Common myeloid progenitor, CD34-positive (primary cell): ENCODE measurements around the gene ZNF148.
A peak's percentile ranks its signal among the peaks of the same experiment; 100 is the strongest.

Experiments
- CTCF ChIA-PET: fragments of 350-600 bp; sonication (Branson Sonifier 250); formaldehyde crosslinking; loops from one replicate; lab custom pipeline; 2021; ENCODE audit warnings: antibody characterized with exemption; lab: Charles Lee
- POLR2A ChIA-PET: fragments of 350-600 bp; sonication (Branson Sonifier 250); formaldehyde crosslinking; loops from one replicate; lab custom pipeline; 2021; ENCODE audit warnings: antibody characterized with exemption; lab: Charles Lee
- DNase-seq, 3 donors: peaks; one replicate each; pipeline versions ENCODE4 v3.0.0 to v3.0.0-alpha.2; 2013
- H3K27ac ChIP-seq, 2 experiments: 1 replicate in 1 of 2; 2 replicates in 1 of 2; pipeline ENCODE4 v1.7.0; 2013; ENCODE audit warnings: inconsistent platforms in 2 of 2, low read length in 2 of 2, mild to moderate bottlenecking in 2 of 2, low read depth in 1 of 2, moderate library complexity in 1 of 2; ENCODE audit not compliant: severe bottlenecking in 2 of 2, insufficient read depth in 1 of 2, poor library complexity in 1 of 2
- H3K27me3 ChIP-seq, 5 experiments: replicated peaks in 2 of 5; 1 replicate in 3 of 5; 2 replicates in 2 of 5; pipeline versions ENCODE4 v1.6.1 to v1.7.0; 2013; ENCODE audit warnings: low read length in 4 of 5, mild to moderate bottlenecking in 2 of 5, moderate library complexity in 2 of 5, inconsistent platforms in 1 of 5; ENCODE audit not compliant: insufficient read depth in 5 of 5, control insufficient read depth in 4 of 5
- H3K36me3 ChIP-seq, 4 experiments: 1 replicate in 2 of 4; 2 replicates in 2 of 4; pipeline versions ENCODE4 v1.6.1 to v1.7.0; 2013; ENCODE audit warnings: low read length in 3 of 4, control low read depth in 1 of 4, mild to moderate bottlenecking in 1 of 4; ENCODE audit not compliant: control insufficient read depth in 4 of 4, insufficient read depth in 4 of 4
- H3K4me1 ChIP-seq, 4 experiments: 1 replicate in 3 of 4; 2 replicates in 1 of 4; pipeline versions ENCODE4 v1.6.1 to v1.7.1; 2013; ENCODE audit warnings: low read length in 3 of 4, mild to moderate bottlenecking in 3 of 4, control low read depth in 1 of 4, inconsistent platforms in 1 of 4, moderate library complexity in 1 of 4; ENCODE audit not compliant: control insufficient read depth in 4 of 4, insufficient read depth in 4 of 4; ENCODE audit errors: control extremely low read depth in 1 of 4
- H3K4me3 ChIP-seq, 7 experiments: 1 replicate in 4 of 7; 2 replicates in 3 of 7; pipeline versions ENCODE4 v1.5.1 to v1.7.0; 2013; ENCODE audit warnings: mild to moderate bottlenecking in 7 of 7, low read length in 6 of 7, moderate library complexity in 6 of 7, inconsistent platforms in 2 of 7, low read depth in 2 of 7, control low read depth in 1 of 7; ENCODE audit not compliant: insufficient read depth in 4 of 7, control insufficient read depth in 1 of 7; ENCODE audit errors: extremely low read depth in 1 of 7
- H3K9me3 ChIP-seq, 5 experiments: 1 replicate in 4 of 5; 2 replicates in 1 of 5; pipeline versions ENCODE4 v1.6.1 to v1.7.1; 2013; ENCODE audit warnings: low read length in 4 of 5, mild to moderate bottlenecking in 2 of 5, inconsistent platforms in 1 of 5, low read depth in 1 of 5, moderate library complexity in 1 of 5; ENCODE audit not compliant: control insufficient read depth in 4 of 5, insufficient read depth in 2 of 5; ENCODE audit errors: control extremely low read depth in 1 of 5
- WGBS: methylation state at CpG from one replicate; pipeline ENCODE4 v1.1.5; 2013; ENCODE audit not compliant: insufficient coverage; 5-methylcytosine and 5-hydroxymethylcytosine counted together

The ZNF148 gene

DNA sequence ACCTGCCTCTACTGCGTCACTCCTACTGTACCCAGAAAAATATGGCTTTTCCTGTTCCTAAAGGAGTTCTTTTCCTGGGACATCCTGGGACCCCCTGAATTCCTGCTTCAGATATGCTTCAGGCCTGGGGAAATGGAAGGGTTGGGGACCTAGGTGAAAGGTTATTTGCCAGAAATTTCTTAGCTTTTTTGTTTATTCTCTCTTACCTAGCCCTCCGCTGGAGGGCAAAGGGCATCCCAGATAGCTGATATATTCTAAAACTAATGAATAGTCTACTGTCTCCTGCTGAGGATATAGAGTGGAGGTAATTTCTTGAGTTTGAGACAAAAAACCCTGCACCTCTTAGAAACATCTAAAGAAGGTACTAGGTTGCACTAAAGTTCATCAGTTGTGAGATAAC is 3.6 kb upstream of the ZNF148 start:
- CTCF ChIA-PET = no interaction called here
- POLR2A ChIA-PET = no interaction called here

DNA sequence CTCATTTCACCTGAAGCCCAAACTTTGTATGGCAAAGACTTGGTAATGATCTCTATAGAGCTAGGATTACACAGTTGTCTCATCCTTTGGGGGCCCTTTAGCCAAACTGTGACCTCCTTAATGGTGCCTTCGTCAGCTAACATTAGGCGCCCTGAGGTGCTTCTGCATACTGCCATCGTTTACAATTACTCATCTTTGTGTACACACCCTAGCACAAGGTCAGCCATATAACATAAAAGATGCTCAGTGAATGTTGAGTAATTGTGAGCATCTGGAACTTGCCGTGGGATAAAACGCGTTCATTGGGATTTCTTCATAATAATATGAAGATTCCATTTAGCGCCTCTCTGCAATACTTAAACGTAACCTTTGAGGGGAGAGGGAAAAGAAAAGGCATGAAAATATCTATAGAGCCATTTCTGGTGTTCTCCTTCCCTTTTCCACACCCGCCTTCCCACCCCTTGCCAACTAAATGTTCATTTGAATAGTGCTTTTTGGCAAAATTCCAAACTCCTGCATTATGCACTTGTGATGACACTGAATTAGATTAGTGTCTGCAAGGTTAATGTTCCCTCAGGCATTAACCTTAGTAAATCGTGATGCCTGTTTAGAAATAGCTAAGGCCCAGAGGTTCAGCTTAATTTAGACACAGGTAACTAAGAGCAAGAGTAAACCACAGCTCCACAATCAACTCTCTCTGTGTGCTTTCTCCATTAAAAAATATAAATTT is 990 bp upstream of the ZNF148 start:
- ChIA-PET POLR2A (interaction anchor here (1.3 kb wide), 1 partner anchor 60 kb away, joined by 5 read pairs; no protein-coding TSS in a partner anchor), CTCF (interaction anchor here (1.5 to 1.8 kb wide), 2 partner anchors 10 to 19 kb away, joined by 4 to 5 read pairs; no protein-coding TSS in a partner anchor)
- WGBS = 20% methylated on average over 1 of the region's 10 CpGs
- no peaks in the 10 kb centered on the region for H3K27me3 ChIP-seq
- peak overlapping the region; percentile 69 to 95 (median 90) for H3K4me3 ChIP-seq
- H3K4me1 ChIP-seq = peaks cover 4 to 23% (median 14%) of the 10 kb centered on the region in 4 experiments
- no peak for DNase-seq
- H3K36me3 ChIP-seq = peaks cover 0 to 7% (median 0%) of the 10 kb centered on the region in 4 experiments
- H3K27ac ChIP-seq = peak overlapping the region; percentile 82 to 91
- H3K9me3 ChIP-seq = no peaks in the 10 kb centered on the region

More for the DNA sequence above, 3.6 kb upstream of the ZNF148 start:
- no CpG with 5 or more reads among the region's 2 CpGs for WGBS
- Histone ChIP-seq H3K9me3 (no peaks in the 10 kb centered on the region), H3K4me3 (no peak overlapping the region), H3K27me3 (no peaks in the 10 kb centered on the region), H3K36me3 (no peaks in the 10 kb centered on the region), H3K4me1 (peaks cover 3 to 23% (median 16%) of the 10 kb centered on the region in 4 experiments), H3K27ac (no peak overlapping the region)
- no peak for DNase-seq

DNA sequence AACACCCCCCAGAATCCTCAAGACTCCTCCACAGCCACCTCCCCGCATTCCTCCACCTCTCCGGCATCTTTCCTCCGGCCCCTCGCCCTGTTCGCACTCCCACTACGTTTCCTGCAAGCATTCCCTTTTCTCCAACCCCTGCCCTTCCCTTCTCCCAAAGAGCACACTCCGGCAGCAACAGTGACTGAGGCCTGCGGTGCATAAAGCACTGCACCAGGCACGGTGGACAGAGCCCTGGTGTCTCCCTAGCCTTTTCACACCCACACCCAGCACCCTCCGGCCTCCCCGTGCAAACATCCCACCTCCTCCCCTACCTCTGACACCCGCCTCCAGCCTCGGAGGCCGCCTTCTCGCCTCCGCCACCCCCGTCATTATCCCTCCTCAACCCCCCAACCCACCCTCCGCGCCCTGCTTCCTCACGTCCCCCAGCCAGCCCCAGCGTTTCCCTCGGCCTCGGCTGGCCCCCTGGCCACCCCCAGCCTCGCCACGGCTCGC is 577 bp downstream of the ZNF148 start:
- WGBS = 0% methylated on average over 16 of the region's 26 CpGs

DNA sequence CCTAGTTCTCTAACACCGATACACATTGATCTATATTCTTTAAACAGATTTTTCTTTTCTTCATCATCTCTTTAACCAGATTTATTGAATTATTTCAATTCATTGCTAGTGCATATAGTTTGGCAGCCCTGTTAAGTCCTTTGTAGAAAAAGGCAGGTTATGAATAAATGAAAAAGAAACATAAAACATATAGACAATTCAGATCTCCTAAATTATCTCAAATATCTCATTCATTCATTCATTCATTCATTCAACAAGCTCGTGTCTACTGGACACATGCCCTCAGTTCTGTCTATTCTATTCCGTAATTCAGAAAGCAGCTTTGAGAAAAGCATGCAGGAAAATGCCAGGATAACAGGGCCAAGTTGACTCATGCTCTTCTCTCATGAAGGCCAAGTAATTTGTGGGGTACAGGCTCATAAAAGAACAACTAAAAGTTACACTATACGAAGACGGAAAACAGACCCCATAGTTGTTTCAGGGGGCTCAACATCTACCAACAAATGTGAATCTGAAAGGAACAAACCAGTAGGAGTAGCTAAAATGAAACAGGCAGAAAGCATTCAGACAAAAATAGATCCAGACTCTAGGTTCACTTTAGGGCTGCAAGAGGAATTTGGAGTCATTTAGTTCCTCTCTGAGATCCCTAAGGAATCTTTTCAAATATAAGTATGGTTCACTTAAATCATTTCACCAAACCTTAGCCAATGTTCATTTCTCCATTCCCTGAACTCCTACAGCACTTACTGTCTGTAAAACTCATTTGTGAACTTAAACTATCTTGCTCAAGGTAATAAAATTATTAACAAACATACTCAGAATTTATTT is 7.5 kb downstream of the ZNF148 start:
- peaks cover 0 to 7% (median 1%) of the 10 kb centered on the region in 4 experiments for H3K36me3 ChIP-seq
- no peaks in the 10 kb centered on the region for H3K9me3 ChIP-seq
- 97% methylated on average over 3 of the region's 5 CpGs for WGBS
- no peak for DNase-seq
- CTCF ChIA-PET = no interaction called here
- no peak overlapping the region for H3K4me3 ChIP-seq
- H3K4me1 ChIP-seq = peaks cover 0 to 4% (median 0%) of the 10 kb centered on the region in 4 experiments
- H3K27me3 ChIP-seq = no peaks in the 10 kb centered on the region
- no peak overlapping the region for H3K27ac ChIP-seq
- POLR2A ChIA-PET = no interaction called here

More for the DNA sequence above, 577 bp downstream of the ZNF148 start:
- Histone ChIP-seq H3K27me3 (no peaks in the 10 kb centered on the region), H3K4me3 (peak overlapping the region; percentile 76 to 95 (median 90)), H3K9me3 (no peaks in the 10 kb centered on the region), H3K36me3 (peaks cover 0 to 7% (median 0%) of the 10 kb centered on the region in 4 experiments), H3K27ac (peak overlapping the region; percentile 82 to 91), H3K4me1 (peaks cover 4 to 23% (median 14%) of the 10 kb centered on the region in 4 experiments)
- DNase-seq = peak; percentile 45 to 79 (median 72)
- CTCF ChIA-PET = interaction anchor here (1.5 kb wide), 1 partner anchor 8 kb away, joined by 4 read pairs; no protein-coding TSS in a partner anchor
- POLR2A ChIA-PET = interaction anchor here (0.6 to 1.3 kb wide), 2 partner anchors 58 to 88 kb away, joined by 3 to 5 read pairs; no protein-coding TSS in a partner anchor

DNA sequence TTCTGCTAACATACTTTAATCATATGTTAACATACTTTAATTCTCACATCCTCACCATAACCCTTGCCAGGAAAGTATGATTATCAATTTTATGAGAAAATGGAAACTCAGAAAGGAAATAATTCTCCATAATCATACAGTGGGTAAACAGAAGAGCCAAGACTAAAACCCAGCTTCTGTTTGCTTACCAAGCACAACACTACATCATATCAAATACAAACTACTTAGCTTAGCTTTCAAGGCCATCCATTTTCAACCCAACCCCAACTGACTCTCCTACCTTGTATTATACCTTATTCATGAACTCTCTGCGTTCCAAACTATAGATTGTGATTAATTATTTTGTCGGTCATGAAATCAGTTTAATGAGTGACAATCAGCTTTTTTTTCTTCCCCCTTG is 9.0 kb downstream of the ZNF148 start:
- WGBS = no CpG with 5 or more reads among the region's 2 CpGs

DNA sequence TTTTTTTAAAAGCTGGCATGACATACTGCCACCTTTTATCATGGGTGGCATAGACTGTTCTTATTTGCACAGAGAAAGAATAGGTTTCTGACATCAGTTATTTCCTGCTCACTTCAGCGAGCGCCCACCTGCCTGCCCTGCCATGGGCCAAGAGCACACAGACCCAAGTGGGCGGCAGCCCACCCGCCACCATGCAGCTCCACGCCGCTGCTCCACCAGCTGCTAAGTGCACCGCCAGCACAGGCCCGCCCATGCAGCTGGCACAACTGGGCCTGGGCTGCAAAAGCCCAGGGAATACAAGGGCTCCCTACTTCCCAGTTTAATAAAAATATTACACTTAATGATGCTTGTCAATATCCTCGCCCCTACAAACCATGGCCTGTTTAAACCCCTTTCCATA is 15.4 kb downstream of the ZNF148 start:
- H3K4me1 ChIP-seq = peaks cover 2 to 16% (median 11%) of the 10 kb centered on the region in 4 experiments
- CTCF ChIA-PET = interaction anchor here (0.6 to 1.3 kb wide), 4 partner anchors 12 to 33 kb away, joined by 3 read pairs; no protein-coding TSS in a partner anchor
- no peak for DNase-seq

More for the DNA sequence above, 9.0 kb downstream of the ZNF148 start:
- peaks cover 0 to 3% (median 0%) of the 10 kb centered on the region in 4 experiments for H3K36me3 ChIP-seq
- no peak overlapping the region for H3K4me3 ChIP-seq
- H3K27me3 ChIP-seq = no peaks in the 10 kb centered on the region
- POLR2A ChIA-PET = no interaction called here
- no peak overlapping the region for H3K27ac ChIP-seq
- peaks cover 0 to 4% (median 0%) of the 10 kb centered on the region in 4 experiments for H3K4me1 ChIP-seq
- no peaks in the 10 kb centered on the region for H3K9me3 ChIP-seq
- CTCF ChIA-PET = interaction anchor here (1.0 to 1.4 kb wide), 3 partner anchors 9 to 17 kb away, joined by 3 to 4 read pairs (median 4); partner anchors contain the start of gene ZNF148
- no peak for DNase-seq

More for the DNA sequence above, 15.4 kb downstream of the ZNF148 start:
- Histone ChIP-seq H3K36me3 (no peaks in the 10 kb centered on the region), H3K27me3 (no peaks in the 10 kb centered on the region), H3K27ac (no peak overlapping the region), H3K4me3 (no peak overlapping the region), H3K9me3 (no peaks in the 10 kb centered on the region)
- POLR2A ChIA-PET = interaction anchor here (0.6 kb wide), 1 partner anchor 64 kb away, joined by 3 read pairs; no protein-coding TSS in a partner anchor
- 95% methylated on average over 8 of the region's 9 CpGs for WGBS
